ENCODE data around the gene HTR1E.

Gene HTR1E

GRCh38 chr6:87027021-87027420, 89.7 kb downstream of the HTR1E start:
- no peak for TF ChIP-seq PPARA (CRISPR knock-in tag; IDR thresholded peaks at IDR 0.05; ENCODE audit: borderline replicate concordance)
- TF ChIP-seq ZNF565 (CRISPR knock-in tag; conservative IDR thresholded peaks at IDR 0.05; ENCODE audit: low read depth): no peak
- no peak for TF ChIP-seq ZFP3 (CRISPR knock-in tag; IDR thresholded peaks at IDR 0.05)
- no peak for TF ChIP-seq RARB (CRISPR knock-in tag; IDR thresholded peaks at IDR 0.05)
- no peak for TF ChIP-seq POU6F1 (CRISPR knock-in tag; IDR thresholded peaks at IDR 0.05; ENCODE audit: borderline replicate concordance, low read depth)
- TF ChIP-seq ZFP30 (CRISPR knock-in tag; IDR thresholded peaks at IDR 0.05): no peak
- no peak for TF ChIP-seq SNAI2 (CRISPR knock-in tag; IDR thresholded peaks at IDR 0.05)
- TF ChIP-seq ISL1 (CRISPR knock-in tag; IDR thresholded peaks at IDR 0.05): no peak
- no peak for TF ChIP-seq PATZ1 (CRISPR knock-in tag; IDR thresholded peaks at IDR 0.05; ENCODE audit: borderline replicate concordance)
- ATAC-seq: no peak

- TF ChIP-seq OSR1 (CRISPR knock-in tag; IDR thresholded peaks at IDR 0.05): no peak
- no peak for TF ChIP-seq PATZ1 (CRISPR knock-in tag; IDR thresholded peaks at IDR 0.05; ENCODE audit: borderline replicate concordance)
- no peak for TF ChIP-seq BACH2 (CRISPR knock-in tag; IDR thresholded peaks at IDR 0.05; ENCODE audit: borderline replicate concordance)
- TF ChIP-seq CREB5 (CRISPR knock-in tag; IDR thresholded peaks at IDR 0.05; ENCODE audit: low read depth): no peak
- TF ChIP-seq TSHZ2 (CRISPR knock-in tag; IDR thresholded peaks at IDR 0.05): no peak
- TF ChIP-seq ISL1 (CRISPR knock-in tag; IDR thresholded peaks at IDR 0.05): no peak
- TF ChIP-seq ZNF8 (CRISPR knock-in tag; IDR thresholded peaks at IDR 0.05): no peak
- TF ChIP-seq GLIS3 (CRISPR knock-in tag; IDR thresholded peaks at IDR 0.05): no peak
- no peak for TF ChIP-seq ZFP30 (CRISPR knock-in tag; IDR thresholded peaks at IDR 0.05)
- no peak for TF ChIP-seq ZNF70 (CRISPR knock-in tag; IDR thresholded peaks at IDR 0.05)
- no peak for TF ChIP-seq ARNTL (CRISPR knock-in tag; IDR thresholded peaks at IDR 0.05; ENCODE audit: borderline replicate concordance, low read depth)
- no peak for TF ChIP-seq SNAI2 (CRISPR knock-in tag; IDR thresholded peaks at IDR 0.05)
- TF ChIP-seq CSDC2 (CRISPR knock-in tag; IDR thresholded peaks at IDR 0.05): no peak
- TF ChIP-seq TOX (CRISPR knock-in tag; IDR thresholded peaks at IDR 0.05; ENCODE audit: borderline replicate concordance): no peak
- TF ChIP-seq RARB (CRISPR knock-in tag; IDR thresholded peaks at IDR 0.05): no peak
- TF ChIP-seq TCF4 (CRISPR knock-in tag; IDR thresholded peaks at IDR 0.05; ENCODE audit: borderline replicate concordance): no peak
- no peak for TF ChIP-seq PPARA (CRISPR knock-in tag; IDR thresholded peaks at IDR 0.05; ENCODE audit: borderline replicate concordance)
- no peak for TF ChIP-seq CSRNP3 (CRISPR knock-in tag; IDR thresholded peaks at IDR 0.05)
- ATAC-seq: peak; percentile 78; the same call in 2 of the 3 replicates
These were observed 92.5 kb downstream of the HTR1E start for GRCh38 chr6:87029711-87030314.

Measured in SK-N-SH treated with all-trans-retinoic acid at 6 μM for 48 hours (cell line).